Activated CD4-positive, alpha-beta T cell treated with anti-CD3 and anti-CD28 coated beads, Interleukin-2, amount 50 U/mL, for 16 hours (primary cell): Measurements from ENCODE around the gene EPC1.
"Not testable (repeated sequence)": the region's sequence is repeated elsewhere in the genome, so short reads cannot be mapped to it uniquely, and the experiment has no call there.

Experiments
- DNase-seq: peaks from one replicate; pipeline ENCODE4 v3.0.0-alpha.2; 2020

The EPC1 gene

GRCh38 chr10:32226624-32227023 lies 120.3 kb downstream of the EPC1 start:
- DNase-seq = no peak

- DNase-seq = no peak
Measured at GRCh38 chr10:32225976-32226375, 121.0 kb downstream of the EPC1 start.

GRCh38 chr10:32222376-32222775 lies 124.6 kb downstream of the EPC1 start:
- DNase-seq = not testable (repeated sequence)

GRCh38 chr10:32219156-32219555 lies 127.8 kb downstream of the EPC1 start:
- DNase-seq = not testable (repeated sequence)

- DNase-seq = not testable (repeated sequence)
Measured at GRCh38 chr10:32218206-32219044, 128.5 kb downstream of the EPC1 start.
